Loucy (cell line): ENCODE data around the gene B4GALNT3.

Experiments used
- H2AFZ ChIP-seq: fragments of 200-600 bp; sonication (generic); 2 replicates; pipeline ENCODE4 v1.6.0; 2016; ENCODE audit warnings: antibody characterized with exemption, mild to moderate bottlenecking, low read length, moderate library complexity
- H3F3A ChIP-seq: fragments of 200-600 bp; 2 replicates; pipeline ENCODE4 v1.6.0; 2016; ENCODE audit warnings: antibody characterized with exemption, low read depth, mild to moderate bottlenecking
- H3K27me3 ChIP-seq: fragments of 200-600 bp; sonication (generic); 2 replicates; pipeline ENCODE4 v1.6.1; 2014; ENCODE audit warnings: low read length, mild to moderate bottlenecking; ENCODE audit not compliant: insufficient read depth, poor library complexity, severe bottlenecking
- H3K36me3 ChIP-seq: fragments of 200-600 bp; sonication (generic); 2 replicates; pipeline ENCODE4 v1.6.1; 2016; ENCODE audit warnings: low read length; ENCODE audit not compliant: insufficient read depth
- H3K4me1 ChIP-seq: fragments of 200-600 bp; sonication (generic); 2 replicates; pipeline ENCODE4 v1.5.1; 2014; ENCODE audit warnings: low read length, mild to moderate bottlenecking; ENCODE audit not compliant: insufficient read depth, poor library complexity, severe bottlenecking
- H3K4me2 ChIP-seq: fragments of 200-600 bp; sonication (generic); 2 replicates; pipeline ENCODE4 v1.6.0; 2014; ENCODE audit warnings: antibody characterized with exemption, low read length, low read depth, mild to moderate bottlenecking; ENCODE audit not compliant: poor library complexity, severe bottlenecking
- H3K4me3 ChIP-seq: fragments of 200-600 bp; sonication (generic); 2 replicates; pipeline ENCODE4 v1.5.1; 2014; ENCODE audit warnings: low read length, mild to moderate bottlenecking, mixed read lengths; ENCODE audit not compliant: poor library complexity, severe bottlenecking
- H3K79me2 ChIP-seq: fragments of 200-600 bp; sonication (generic); 2 replicates; pipeline ENCODE4 v1.6.1; 2014; ENCODE audit warnings: low read length; ENCODE audit not compliant: insufficient read depth
- H3K9ac ChIP-seq: fragments of 200-600 bp; sonication (generic); 2 replicates; pipeline ENCODE4 v1.6.0; 2014; ENCODE audit warnings: mild to moderate bottlenecking, low read depth, low read length, moderate library complexity; ENCODE audit not compliant: poor library complexity, severe bottlenecking
- H3K9me2 ChIP-seq: fragments of 200-600 bp; sonication (generic); replicated peaks from 2 replicates; pipeline ENCODE4 v1.6.1; 2016; ENCODE audit warnings: low read depth, low read length, mixed read lengths
- H3K9me3 ChIP-seq: fragments of 200-600 bp; sonication (generic); 2 replicates; pipeline ENCODE4 v1.6.1; 2014; ENCODE audit warnings: mild to moderate bottlenecking, antibody characterized with exemption, low read length, low read depth; ENCODE audit not compliant: insufficient read depth
- H4K20me1 ChIP-seq: fragments of 200-600 bp; sonication (generic); 2 replicates; pipeline ENCODE4 v1.6.0; 2014; ENCODE audit warnings: antibody characterized with exemption, low read length, mild to moderate bottlenecking; ENCODE audit not compliant: insufficient read depth, poor library complexity, severe bottlenecking
- EZH2phosphoT487 ChIP-seq: fragments of 200-600 bp; IDR thresholded peaks from 2 replicates; pipeline ENCODE4 v1.6.1; 2018; ENCODE audit warnings: antibody characterized with exemption, mild to moderate bottlenecking, moderate library complexity, borderline replicate concordance
- TF ChIP-seq, protein P1 (sequence below): fragments of 200-600 bp; sonication (generic); conservative IDR thresholded peaks from 2 replicates; pipeline ENCODE4 v1.5.1; 2014; ENCODE audit warnings: mild to moderate bottlenecking, antibody characterized with exemption, low read length

Gene B4GALNT3

DNA sequence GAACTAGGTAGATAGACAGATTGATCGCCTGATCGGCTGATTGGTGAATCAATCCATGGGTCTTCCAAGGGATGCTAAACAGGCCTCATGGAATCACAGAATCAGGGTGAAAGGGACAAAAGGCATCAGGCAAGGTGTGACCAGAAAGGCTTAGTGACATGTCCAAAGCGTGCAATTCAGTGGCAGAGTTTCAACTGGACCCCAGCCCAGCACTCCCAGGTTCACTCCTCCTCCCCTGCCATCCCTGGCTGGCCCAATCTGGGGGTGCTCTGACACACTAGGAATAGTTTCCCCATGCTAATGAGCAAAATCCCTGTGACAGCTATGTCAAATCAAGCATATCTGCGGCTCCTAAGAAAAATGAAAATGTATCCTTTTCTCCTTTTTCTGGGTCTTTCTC is 153.1 kb downstream of the B4GALNT3 start:
- no peak overlapping the region for H3K9ac ChIP-seq
- H3K9me2 ChIP-seq = no peaks in the 10 kb centered on the region
- TF ChIP-seq, protein P1, sequence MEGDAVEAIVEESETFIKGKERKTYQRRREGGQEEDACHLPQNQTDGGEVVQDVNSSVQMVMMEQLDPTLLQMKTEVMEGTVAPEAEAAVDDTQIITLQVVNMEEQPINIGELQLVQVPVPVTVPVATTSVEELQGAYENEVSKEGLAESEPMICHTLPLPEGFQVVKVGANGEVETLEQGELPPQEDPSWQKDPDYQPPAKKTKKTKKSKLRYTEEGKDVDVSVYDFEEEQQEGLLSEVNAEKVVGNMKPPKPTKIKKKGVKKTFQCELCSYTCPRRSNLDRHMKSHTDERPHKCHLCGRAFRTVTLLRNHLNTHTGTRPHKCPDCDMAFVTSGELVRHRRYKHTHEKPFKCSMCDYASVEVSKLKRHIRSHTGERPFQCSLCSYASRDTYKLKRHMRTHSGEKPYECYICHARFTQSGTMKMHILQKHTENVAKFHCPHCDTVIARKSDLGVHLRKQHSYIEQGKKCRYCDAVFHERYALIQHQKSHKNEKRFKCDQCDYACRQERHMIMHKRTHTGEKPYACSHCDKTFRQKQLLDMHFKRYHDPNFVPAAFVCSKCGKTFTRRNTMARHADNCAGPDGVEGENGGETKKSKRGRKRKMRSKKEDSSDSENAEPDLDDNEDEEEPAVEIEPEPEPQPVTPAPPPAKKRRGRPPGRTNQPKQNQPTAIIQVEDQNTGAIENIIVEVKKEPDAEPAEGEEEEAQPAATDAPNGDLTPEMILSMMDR = no peak
- no peak for TF ChIP-seq EZH2phosphoT487
- no peaks in the 10 kb centered on the region for H3K27me3 ChIP-seq
- H2AFZ ChIP-seq = no peak overlapping the region
- no peaks in the 10 kb centered on the region for H4K20me1 ChIP-seq
- H3K36me3 ChIP-seq = no peaks in the 10 kb centered on the region
- H3K4me3 ChIP-seq = no peak overlapping the region
- H3K9me3 ChIP-seq = no peaks in the 10 kb centered on the region
- H3K79me2 ChIP-seq = peaks cover 13% of the 10 kb centered on the region; the same call in 1 of the 2 replicates
- no peak overlapping the region for H3K4me2 ChIP-seq
- peaks cover 83% of the 10 kb centered on the region for H3K4me1 ChIP-seq
- H3F3A ChIP-seq = peaks cover 5% of the 10 kb centered on the region; the same call in 1 of the 2 replicates
